ENCODE results near the gene HBS1L.
A peak's percentile ranks its signal among the peaks of the same experiment; 100 is the strongest.

HBS1L gene

DNA sequence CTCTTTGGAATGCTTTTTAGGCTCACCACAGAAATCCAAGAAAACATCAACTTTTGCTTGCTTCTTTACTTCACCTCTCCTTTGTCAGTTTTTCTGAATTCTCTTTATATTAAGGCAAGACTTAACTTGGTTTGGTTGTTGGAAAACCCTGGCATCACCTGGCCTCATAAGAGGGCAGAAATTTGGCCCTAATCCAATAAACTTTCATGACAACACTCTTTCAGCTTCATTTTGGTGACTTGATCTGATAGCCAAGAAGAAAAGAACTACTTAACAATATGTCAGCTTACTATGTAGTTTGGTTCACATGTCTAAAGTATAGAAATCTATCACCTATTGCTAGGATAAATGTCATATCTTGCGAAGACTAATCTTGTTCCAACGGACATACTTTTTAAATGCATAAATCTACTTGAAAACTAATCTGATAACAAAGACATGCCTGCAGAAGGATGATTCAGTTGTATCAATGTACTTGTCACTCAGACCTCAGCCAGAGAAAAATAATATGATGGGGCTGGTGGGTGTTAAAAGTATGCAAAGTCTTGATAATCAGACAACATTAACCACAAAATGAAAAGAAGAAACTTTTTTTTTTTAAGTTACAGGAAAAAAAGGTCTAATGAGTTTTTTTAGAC lies 19.3 kb upstream of the HBS1L start:
- TF ChIP-seq, protein P1, sequence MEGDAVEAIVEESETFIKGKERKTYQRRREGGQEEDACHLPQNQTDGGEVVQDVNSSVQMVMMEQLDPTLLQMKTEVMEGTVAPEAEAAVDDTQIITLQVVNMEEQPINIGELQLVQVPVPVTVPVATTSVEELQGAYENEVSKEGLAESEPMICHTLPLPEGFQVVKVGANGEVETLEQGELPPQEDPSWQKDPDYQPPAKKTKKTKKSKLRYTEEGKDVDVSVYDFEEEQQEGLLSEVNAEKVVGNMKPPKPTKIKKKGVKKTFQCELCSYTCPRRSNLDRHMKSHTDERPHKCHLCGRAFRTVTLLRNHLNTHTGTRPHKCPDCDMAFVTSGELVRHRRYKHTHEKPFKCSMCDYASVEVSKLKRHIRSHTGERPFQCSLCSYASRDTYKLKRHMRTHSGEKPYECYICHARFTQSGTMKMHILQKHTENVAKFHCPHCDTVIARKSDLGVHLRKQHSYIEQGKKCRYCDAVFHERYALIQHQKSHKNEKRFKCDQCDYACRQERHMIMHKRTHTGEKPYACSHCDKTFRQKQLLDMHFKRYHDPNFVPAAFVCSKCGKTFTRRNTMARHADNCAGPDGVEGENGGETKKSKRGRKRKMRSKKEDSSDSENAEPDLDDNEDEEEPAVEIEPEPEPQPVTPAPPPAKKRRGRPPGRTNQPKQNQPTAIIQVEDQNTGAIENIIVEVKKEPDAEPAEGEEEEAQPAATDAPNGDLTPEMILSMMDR (IDR thresholded peaks at IDR 0.05): no peak
- Mint-ChIP-seq H3K4me3 (no peak overlapping the region), H3K27ac (no peak overlapping the region), H3K9me3 (no peaks in the 10 kb centered on the region), H3K4me1 (no peaks in the 10 kb centered on the region), H3K36me3 (ENCODE audit: low read depth) (no peaks in the 10 kb centered on the region), H3K27me3 (ENCODE audit: low read depth, poor library complexity) (peaks cover 8% of the 10 kb centered on the region)
- no peak for DNase-seq

DNA sequence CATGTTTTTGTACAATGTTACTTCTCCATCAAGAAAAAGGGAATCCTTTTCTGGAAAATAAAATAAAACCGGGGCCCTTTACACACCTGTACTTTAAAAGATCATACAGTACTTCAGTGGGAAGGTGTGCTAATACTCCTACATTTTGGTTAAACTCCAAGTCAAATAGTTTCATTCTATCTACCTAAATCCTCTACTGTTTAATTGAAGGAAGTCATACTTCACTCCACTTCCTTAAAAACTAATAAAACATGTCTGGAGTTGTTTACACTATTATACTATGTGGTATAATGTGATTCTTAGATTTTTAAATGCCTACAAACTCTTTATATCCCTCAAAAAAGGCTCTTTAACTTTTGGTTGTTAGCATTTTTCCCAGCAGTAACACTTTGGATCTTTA lies 18.6 kb upstream of the HBS1L start:
- no peaks in the 10 kb centered on the region for H3K9me3 Mint-ChIP-seq
- H3K27me3 Mint-ChIP-seq (ENCODE audit: low read depth, poor library complexity): peaks cover 13% of the 10 kb centered on the region
- H3K27ac Mint-ChIP-seq: no peak overlapping the region
- H3K36me3 Mint-ChIP-seq (ENCODE audit: low read depth): no peaks in the 10 kb centered on the region
- no peak for DNase-seq
- no peak overlapping the region for H3K4me3 Mint-ChIP-seq
- TF ChIP-seq, protein P1 (IDR thresholded peaks at IDR 0.05): no peak
- H3K4me1 Mint-ChIP-seq: no peaks in the 10 kb centered on the region

DNA sequence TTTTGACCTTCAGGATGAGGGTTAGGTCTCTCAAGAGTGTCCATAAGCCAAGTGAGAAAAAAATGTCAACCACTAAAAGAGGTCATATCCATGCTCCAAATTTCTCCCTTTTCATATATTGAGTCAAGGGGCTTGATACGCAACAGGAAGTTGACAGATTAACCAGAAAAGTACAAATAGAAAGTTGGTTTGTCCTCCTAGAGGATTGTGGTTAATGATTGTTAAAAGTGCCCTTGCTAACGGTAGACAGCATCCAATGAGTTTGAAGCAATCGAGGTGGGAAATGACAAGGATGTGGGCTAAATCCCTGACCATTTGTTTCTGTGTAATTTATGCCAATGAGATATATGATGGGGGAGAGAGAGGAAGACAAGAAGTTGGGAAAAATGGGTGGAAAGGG lies 18.1 kb upstream of the HBS1L start:
- TF ChIP-seq, protein P1 (IDR thresholded peaks at IDR 0.05): no peak
- H3K4me1 Mint-ChIP-seq: no peaks in the 10 kb centered on the region
- no peak overlapping the region for H3K4me3 Mint-ChIP-seq
- no peaks in the 10 kb centered on the region for H3K36me3 Mint-ChIP-seq (ENCODE audit: low read depth)
- H3K9me3 Mint-ChIP-seq: no peaks in the 10 kb centered on the region
- H3K27ac Mint-ChIP-seq: no peak overlapping the region
- DNase-seq: no peak
- H3K27me3 Mint-ChIP-seq (ENCODE audit: low read depth, poor library complexity): peaks cover 11% of the 10 kb centered on the region

DNA sequence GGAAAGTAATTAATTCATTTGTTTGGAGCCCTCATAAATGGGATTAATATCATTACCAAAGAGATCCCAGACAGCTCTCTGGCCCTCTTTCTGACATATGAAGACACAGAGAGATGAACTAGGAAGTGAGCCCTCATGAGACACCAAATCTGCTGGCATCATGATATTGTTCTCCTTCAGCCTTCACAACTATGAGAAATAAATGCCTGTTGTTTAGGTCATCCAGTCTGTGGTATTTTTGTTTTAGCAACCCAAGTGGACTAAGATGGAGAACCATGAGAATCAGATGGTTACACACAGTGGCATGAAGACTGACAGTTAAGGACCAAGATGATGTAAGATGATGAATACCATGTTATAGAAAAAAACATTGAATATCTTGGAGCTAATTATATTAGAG lies 16.9 kb upstream of the HBS1L start:
- Mint-ChIP-seq H3K4me3 (no peak overlapping the region), H3K27ac (no peak overlapping the region), H3K9me3 (no peaks in the 10 kb centered on the region), H3K4me1 (no peaks in the 10 kb centered on the region), H3K27me3 (ENCODE audit: low read depth, poor library complexity) (peaks cover 7% of the 10 kb centered on the region), H3K36me3 (ENCODE audit: low read depth) (no peaks in the 10 kb centered on the region)
- TF ChIP-seq, protein P1 (IDR thresholded peaks at IDR 0.05): no peak
- no peak for DNase-seq

DNA sequence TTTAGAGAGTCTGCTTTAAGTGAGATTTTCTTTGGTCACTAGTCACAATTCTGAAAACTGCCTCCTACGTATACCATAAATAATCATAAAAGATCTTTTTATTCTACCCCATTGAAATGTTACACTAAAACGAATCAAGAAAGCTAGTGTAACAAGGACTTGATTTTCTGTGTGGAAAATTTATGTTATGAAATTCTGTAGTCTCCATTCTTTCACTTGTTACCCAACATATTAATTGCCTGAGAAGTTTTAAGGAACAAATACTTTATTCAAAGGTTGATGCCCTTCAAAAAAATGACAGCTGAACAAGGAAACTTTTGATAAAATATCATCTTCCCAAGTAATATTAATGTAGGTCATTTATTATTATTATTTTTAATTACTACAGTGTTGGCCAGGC lies 13.3 kb upstream of the HBS1L start:
- DNase-seq: no peak
- TF ChIP-seq, protein P1 (IDR thresholded peaks at IDR 0.05): no peak
- Mint-ChIP-seq H3K36me3 (ENCODE audit: low read depth) (no peaks in the 10 kb centered on the region), H3K4me3 (no peak overlapping the region), H3K4me1 (no peaks in the 10 kb centered on the region), H3K27me3 (ENCODE audit: low read depth, poor library complexity) (peaks cover 10% of the 10 kb centered on the region), H3K27ac (no peak overlapping the region), H3K9me3 (no peaks in the 10 kb centered on the region)

DNA sequence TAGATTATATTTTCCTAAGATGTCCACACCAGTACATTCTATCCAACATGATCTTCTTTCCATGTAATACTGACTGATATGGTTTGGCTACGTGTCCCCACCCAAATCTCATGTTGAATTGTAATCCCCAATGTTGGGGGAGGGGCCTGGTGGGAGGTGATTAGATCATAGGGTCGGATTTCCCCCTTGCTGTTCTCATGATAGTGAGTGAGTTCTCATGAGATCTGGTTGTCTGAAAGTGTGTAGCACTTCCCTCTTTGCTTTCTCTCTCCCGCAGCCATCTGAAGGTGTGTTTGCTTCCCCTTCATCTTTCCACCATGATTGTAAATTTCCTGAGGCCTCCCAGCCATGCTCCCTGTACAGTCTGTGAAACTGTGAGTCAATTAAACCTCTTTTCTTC lies 12.2 kb upstream of the HBS1L start:
- Mint-ChIP-seq H3K27ac (peak overlapping the region; percentile 79), H3K4me1 (no peaks in the 10 kb centered on the region), H3K9me3 (no peaks in the 10 kb centered on the region), H3K27me3 (ENCODE audit: low read depth, poor library complexity) (peaks cover 10% of the 10 kb centered on the region), H3K4me3 (no peak overlapping the region), H3K36me3 (ENCODE audit: low read depth) (no peaks in the 10 kb centered on the region)
- DNase-seq: no peak
- TF ChIP-seq, protein P1 (IDR thresholded peaks at IDR 0.05): no peak
